ENCODE results near the gene OBSCN.

The OBSCN gene

GRCh38 chr1:228310162-228310792, 102.4 kb downstream of the OBSCN start:
- no peak for DNase-seq

- DNase-seq: no peak
Observed at GRCh38 chr1:228311091-228311490, 103.2 kb downstream of the OBSCN start.

- DNase-seq: no peak
Observed at GRCh38 chr1:228312136-228312764, 104.4 kb downstream of the OBSCN start.

GRCh38 chr1:228313536-228314277, 105.9 kb downstream of the OBSCN start:
- no peak for DNase-seq

- DNase-seq: no peak
Observed at GRCh38 chr1:228314315-228314657, 106.4 kb downstream of the OBSCN start.

- DNase-seq: no peak
Observed at GRCh38 chr1:228314658-228315483, 107.0 kb downstream of the OBSCN start.

DNA sequence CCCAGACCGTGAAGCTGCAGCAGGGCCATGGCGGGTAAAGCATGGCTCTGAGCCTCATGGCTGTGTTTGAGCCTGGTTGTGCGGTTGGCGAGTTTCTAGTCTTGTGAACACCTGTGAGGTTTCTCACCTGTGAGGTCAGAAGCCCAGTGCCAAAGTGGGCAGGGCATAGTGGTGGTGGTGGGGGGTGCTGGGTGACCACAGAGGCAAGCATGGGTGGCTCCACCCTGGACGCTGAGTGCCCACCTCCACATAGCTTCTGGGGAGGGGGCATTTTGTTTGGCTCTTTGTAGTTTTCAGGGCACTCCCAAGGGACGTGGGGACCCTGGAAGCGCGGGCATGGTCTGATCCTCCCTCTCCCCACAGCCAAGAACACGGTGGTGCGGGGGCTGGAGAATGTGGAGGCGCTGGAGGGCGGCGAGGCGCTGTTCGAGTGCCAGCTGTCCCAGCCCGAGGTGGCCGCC, 107.7 kb downstream of the OBSCN start:
- no peak for DNase-seq

DNA sequence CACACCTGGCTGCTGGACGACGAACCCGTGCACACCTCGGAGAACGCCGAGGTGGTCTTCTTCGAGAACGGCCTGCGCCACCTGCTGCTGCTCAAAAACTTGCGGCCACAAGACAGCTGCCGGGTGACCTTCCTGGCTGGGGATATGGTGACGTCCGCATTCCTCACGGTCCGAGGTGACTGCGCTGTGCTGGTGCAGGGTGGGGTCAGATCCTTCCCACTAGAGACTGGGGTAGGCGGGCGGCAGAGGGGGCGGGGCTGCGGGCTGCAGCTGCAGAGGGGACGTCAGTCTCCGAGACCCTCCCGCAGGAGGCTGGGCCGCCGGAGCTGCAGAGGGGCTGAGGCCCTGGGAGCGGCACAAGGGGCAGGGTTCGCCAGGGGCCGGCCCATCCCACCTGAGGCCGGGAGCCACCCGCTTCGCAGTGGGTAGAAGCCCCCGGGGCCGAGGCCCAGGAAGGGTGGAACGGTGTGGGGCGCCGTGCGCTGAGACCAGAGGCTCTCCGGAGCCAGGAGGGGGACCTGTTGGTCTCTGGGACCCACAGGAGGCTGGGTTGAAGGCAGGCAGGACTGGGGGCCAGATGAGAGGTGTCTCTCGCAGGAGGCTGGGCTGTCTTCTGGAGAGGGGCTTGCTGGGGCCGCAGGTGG, 108.2 kb downstream of the OBSCN start:
- DNase-seq: no peak

- DNase-seq: no peak
Observed at GRCh38 chr1:228316589-228317387, 108.9 kb downstream of the OBSCN start.

DNA sequence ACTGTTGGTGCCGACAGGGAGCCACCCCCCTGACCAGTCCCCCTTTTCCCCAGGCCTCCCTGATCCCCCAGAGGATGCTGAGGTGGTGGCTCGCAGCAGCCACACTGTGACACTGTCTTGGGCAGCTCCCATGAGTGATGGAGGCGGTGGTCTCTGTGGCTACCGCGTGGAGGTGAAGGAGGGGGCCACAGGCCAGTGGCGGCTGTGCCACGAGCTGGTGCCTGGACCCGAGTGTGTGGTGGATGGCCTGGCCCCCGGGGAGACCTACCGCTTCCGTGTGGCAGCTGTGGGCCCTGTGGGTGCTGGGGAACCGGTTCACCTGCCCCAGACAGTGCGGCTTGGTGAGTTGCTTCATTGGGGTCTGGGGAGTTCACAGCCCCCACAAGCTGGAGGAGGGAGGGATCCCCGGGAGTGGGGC, 109.6 kb downstream of the OBSCN start:
- DNase-seq: no peak

- no peak for DNase-seq
Observed at GRCh38 chr1:228317891-228318810, 110.3 kb downstream of the OBSCN start.

DNA sequence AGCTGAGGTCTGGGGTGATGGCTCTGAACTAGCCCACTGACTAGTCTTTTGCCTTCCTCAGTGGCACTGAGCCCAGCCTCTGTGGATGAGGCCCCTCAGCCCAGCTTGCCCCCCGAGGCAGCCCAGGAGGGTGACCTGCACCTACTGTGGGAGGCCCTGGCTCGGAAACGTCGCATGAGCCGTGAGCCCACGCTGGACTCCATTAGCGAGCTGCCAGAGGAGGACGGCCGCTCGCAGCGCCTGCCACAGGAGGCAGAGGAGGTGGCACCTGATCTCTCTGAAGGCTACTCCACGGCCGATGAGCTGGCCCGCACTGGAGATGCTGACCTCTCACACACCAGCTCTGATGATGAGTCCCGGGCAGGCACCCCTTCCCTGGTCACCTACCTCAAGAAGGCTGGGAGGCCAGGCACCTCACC, 111.0 kb downstream of the OBSCN start:
- no peak for DNase-seq

DNA sequence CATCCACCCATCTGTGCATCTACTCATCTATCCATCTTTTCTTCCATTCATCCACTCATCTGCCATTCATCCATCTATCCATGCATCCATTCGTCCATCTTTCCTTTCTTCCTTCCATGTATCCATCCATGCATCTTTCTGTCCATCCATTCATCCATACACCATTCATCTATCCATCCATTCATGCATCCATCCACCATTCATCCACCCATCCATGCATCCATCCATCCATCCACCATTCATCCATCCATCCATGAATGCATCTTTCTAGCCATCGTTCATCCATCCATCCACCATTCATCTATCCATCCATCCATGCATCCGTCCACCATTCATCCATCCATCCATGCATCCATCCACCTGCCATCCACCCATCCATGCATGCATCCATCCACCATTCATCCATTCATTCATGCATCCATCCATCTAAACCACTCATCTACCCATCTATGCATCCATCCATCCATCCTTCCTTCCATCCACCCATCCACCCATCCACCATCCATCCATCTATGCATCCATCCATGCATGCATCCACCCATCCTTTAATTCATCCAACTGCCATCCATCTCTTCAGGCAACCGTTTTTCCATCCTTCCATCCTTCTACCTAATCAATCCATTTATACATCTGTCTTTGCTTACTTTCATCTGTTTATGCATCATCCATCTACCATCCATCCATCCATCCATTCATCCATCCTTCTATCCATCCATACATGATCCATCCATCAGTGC, 111.7 kb downstream of the OBSCN start:
- DNase-seq: no peak

DNA sequence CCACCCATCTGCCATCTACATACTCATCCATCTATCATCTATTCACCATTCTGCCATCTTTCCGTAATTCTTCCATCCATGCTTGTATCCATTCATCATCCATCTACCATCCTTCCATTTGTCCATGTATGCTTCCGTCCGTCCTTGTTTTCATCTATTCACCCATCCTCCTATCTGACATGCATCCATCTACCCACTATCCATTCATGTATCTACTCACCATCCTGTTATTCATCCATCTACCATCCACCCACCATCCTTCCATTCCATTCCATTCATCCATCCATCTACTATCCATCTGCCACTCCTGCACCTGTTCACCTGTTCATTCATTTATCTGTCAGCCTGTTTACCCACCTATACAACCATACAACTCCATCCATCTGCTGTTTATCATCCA, 112.5 kb downstream of the OBSCN start:
- no peak for DNase-seq

- no peak for DNase-seq
Observed at GRCh38 chr1:228321435-228321834, 113.6 kb downstream of the OBSCN start.

DNA sequence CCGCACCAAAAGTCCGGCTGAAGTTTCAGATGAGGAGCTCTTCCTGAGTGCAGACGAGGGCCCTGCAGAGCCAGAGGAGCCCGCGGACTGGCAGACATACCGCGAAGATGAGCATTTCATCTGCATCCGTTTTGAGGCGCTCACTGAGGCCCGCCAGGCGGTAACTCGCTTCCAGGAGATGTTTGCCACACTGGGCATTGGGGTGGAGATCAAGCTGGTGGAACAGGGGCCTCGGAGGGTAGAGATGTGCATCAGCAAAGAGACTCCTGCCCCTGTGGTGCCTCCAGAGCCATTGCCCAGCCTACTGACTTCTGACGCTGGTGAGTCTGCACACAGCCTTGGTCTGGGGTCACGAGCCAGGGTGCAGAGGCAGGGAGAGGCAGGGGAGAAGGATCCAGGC, 114.1 kb downstream of the OBSCN start:
- no peak for DNase-seq

DNA sequence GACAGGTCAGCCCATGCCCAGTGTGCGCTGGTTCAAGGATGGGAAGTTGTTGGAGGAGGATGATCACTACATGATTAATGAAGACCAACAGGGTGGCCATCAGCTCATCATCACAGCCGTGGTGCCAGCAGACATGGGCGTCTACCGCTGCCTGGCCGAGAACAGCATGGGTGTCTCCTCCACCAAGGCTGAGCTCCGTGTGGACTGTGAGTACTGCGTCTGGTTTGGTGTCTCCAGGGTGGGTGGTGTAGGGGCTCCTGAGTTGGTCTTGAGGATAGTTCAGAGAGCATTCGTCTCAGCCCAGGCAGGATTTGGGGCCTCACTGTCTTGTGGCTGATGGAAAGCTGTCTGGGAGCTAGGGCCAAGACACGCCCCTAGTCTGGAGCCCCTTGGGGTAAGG, 115.6 kb downstream of the OBSCN start:
- DNase-seq: no peak

DNA sequence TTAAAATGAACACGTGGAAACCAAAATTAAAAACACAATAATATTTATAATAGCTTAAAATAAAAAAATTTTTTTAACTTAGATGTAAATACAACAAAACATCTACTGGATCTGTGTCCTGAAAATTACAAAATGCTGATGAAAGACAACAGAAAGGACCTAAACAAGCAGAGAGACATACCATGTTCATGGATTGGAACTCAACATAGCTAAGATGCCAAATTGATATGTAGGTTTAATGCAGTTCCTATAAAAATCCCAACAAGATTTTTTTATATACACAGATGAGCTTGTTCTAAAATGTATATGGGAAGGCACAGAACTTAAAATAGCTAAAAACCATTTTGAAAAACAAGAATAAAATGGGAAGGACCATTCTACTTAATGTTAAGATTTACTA, 117.4 kb downstream of the OBSCN start:
- DNase-seq: no peak

DNA sequence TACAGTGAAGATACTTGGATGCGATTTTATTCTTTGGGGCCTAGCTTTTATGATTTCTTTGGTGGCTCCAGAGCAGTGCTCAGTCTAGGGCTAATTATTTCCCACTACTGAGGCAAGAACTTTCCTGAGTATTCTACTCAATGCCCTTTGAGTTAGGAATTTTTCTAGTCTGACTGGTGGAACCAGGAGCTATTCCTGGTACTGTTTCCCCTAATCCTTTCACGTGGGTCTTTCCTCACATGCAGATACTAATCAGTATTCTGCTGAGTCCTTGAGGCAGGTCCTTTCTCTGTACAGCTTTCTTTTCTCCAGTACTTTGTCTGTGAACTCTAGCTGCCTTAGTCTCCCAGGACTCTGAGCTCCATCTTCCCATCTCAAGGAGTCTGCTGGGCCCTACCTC, 122.0 kb downstream of the OBSCN start:
- no peak for DNase-seq

Data from CD4-positive, alpha-beta T cell treated with Interleukin-21 for 1 hour (primary cell).